GM20000 (cell line): Measurements from ENCODE around the gene F13B.

Experiments
- DNase-seq: peaks from one replicate; pipeline ENCODE4 v3.0.0; 2012; ENCODE audit warnings: low spot score
- CTCF ChIP-seq: IDR thresholded peaks from 2 replicates; pipeline ENCODE4 v1.5.1; 2012; ENCODE audit warnings: mild to moderate bottlenecking, control low read depth; ENCODE audit errors: extremely low read depth, missing control alignments

The F13B gene

GRCh38 chr1:197073978-197074377, 6.9 kb upstream of the F13B start:
- no peak for DNase-seq
- no peak for TF ChIP-seq CTCF

- no peak for TF ChIP-seq CTCF
- no peak for DNase-seq
Observed at GRCh38 chr1:197067457-197067818, 378 bp upstream of the F13B start.

- no peak for TF ChIP-seq CTCF
Observed at GRCh38 chr1:197066277-197066676, 783 bp downstream of the F13B start.

GRCh38 chr1:197065559-197065958, 1.5 kb downstream of the F13B start:
- no peak for DNase-seq
- no peak for TF ChIP-seq CTCF

More at GRCh38 chr1:197066277-197066676, 783 bp downstream of the F13B start:
- no peak for DNase-seq

GRCh38 chr1:197063212-197063611, 3.8 kb downstream of the F13B start:
- no peak for TF ChIP-seq CTCF
- no peak for DNase-seq

- no peak for TF ChIP-seq CTCF
- DNase-seq: peak; percentile 5
Observed at GRCh38 chr1:197062692-197063091, 4.4 kb downstream of the F13B start.

GRCh38 chr1:197049100-197049499, 18.0 kb downstream of the F13B start:
- DNase-seq: no peak
- no peak for TF ChIP-seq CTCF
